HG02642 (cell line): Measurements from ENCODE around the gene MAP3K3.
A peak's percentile ranks its signal among the peaks of the same experiment; 100 is the strongest.

Source experiments
- ATAC-seq: cut with Tn5 transposase; IDR thresholded peaks from one replicate; pipeline ENCODE4 v1.9.1; 2021; ENCODE audit warnings: mild to moderate bottlenecking; ENCODE audit not compliant: unreplicated experiment, poor library complexity

MAP3K3 gene

DNA sequence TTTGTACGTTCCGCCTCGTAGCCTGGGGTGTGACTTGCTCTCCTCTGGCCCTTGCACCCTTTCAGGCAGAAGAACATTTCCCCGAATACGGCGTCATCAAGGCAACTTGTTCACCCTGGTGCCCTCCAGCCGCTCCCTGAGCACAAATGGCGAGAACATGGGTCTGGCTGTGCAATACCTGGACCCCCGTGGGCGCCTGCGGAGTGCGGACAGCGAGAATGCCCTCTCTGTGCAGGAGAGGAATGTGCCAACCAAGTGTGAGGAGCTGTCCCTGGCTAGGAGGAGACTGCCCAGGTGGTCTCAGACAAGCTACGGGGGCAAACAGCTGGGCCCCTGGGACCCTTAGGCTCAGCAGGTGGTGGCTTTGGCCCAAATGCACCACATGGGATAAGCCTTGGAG is 67.3 kb downstream of the MAP3K3 start:
- ATAC-seq, result no peak

GRCh38 chr17:63692195-63692816 is 70.1 kb downstream of the MAP3K3 start:
- no peak for ATAC-seq

GRCh38 chr17:63693411-63694113 is 71.3 kb downstream of the MAP3K3 start:
- ATAC-seq, result no peak

DNA sequence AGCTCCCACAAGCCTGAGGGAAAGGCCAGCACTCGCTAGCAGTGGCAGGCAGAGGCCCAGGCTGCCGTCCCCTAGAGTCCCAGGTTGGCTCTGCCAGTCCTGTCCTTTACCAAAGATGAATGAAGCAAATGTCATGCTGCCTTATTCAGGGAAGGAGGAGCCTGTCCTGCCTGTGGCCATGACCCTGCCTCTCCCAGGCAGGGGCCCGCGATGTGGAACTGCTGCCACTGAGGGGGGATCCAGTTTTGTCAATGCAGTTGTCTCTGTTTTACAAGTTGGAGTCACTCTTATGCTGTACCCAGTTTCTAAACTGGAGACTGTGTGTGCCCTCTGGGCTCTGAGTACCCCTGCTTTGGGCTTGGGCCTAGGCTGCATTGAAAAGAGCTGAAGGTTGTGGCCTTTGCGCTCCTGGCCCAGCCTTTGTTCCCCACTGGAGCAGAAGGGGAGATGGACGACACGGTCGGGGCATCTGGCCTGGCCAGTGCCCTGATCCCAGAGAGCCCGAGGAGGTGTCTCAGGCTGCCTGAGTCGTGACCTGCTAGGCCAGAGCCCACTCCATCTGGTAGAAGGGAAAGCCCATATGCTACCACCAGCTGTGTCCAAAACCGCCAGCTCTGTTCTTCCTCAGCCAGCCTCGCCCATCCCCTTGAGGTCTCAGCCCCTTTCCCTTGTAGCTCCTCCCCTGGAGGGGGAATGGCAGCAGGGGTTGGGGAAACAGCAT is 72.2 kb downstream of the MAP3K3 start:
- no peak for ATAC-seq

DNA sequence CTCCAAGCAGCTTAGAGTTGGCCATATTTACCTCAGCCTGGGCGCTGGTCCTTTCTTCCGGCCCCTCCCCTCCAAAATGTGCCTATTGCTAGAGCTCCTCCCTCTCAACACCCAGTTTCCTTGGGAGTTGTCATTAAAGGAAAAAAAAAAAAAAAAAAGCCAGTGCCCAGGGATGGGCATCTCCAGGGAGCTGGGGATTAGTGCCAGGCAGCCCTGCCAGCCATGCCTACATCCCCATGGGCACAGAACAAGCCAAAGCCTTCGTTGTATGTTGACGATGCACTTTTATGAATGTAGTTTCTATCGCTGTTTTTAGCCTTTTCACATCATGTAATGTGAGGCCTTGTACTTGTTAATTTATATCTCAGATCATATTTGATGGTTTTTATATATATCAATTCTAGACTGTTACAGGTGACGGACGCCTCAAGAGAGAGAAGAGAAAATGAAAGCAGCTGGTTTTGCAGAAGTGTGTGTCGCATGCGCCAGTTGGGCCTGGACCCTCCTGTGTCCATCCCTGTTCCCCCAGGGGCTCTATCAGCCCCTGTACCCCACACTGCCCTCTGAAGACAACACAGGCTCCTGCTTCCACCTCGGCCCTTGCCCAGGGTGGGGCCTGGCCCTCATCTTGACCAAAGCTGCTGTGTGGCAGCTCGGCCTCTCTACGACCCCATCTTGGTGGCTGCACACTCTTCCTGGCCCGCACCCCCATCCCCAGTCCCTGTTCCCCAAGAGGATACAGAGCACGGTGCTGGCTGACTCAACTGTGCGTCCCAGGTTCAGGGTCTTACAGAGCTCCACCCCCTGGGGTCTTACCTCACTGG is 72.9 kb downstream of the MAP3K3 start:
- ATAC-seq, result no peak

DNA sequence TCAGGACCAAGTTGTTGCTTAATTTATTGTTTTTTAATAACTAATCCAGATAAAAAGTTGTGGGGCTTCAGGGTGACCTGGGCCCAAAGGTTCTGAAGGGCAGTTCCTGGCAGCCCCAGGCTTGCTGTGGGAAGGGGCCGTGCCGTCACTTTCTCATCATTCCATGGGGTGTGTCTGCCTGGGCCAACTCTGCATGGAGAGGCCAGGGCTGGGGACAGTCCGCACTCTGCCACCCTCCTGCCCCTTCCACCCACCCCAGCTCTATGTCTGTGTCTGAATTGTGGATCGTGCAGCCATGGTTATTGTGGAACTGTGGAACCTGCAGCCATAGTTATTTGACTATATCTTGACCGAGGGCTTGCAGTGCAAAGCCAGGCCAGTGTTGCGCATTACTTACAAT is 73.7 kb downstream of the MAP3K3 start:
- ATAC-seq, result no peak

DNA sequence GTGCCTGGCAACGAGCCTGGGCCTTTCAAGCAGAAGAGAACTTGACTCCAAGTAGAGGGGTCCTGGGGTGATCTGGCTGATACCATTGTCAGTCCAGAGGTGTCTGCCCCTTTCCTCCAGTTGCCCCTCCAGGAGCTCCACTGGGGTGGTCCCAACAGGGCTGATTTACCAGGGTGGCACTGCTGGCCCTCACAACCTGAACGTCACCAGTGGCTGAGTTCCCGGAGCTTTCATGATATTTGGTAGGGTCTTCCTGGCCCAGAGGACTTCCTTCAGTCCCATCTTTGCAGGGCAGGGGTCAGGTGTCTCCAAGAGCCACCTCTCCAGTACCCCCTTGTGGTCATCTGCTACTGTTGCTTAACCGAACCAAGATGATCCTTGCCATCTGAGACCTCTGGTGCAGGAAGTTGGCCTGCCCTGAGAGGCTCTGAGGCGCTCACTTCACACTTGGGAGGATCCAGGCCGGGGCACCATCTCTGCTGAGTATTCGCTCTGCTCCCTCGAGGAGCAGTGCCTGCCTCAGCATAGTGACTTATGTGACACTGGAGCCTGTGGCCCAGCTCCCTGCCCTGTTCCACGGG is 74.3 kb downstream of the MAP3K3 start:
- ATAC-seq, result no peak

- ATAC-seq, result peak; percentile 22
These were observed 75.4 kb downstream of the MAP3K3 start for GRCh38 chr17:63697341-63698286.

DNA sequence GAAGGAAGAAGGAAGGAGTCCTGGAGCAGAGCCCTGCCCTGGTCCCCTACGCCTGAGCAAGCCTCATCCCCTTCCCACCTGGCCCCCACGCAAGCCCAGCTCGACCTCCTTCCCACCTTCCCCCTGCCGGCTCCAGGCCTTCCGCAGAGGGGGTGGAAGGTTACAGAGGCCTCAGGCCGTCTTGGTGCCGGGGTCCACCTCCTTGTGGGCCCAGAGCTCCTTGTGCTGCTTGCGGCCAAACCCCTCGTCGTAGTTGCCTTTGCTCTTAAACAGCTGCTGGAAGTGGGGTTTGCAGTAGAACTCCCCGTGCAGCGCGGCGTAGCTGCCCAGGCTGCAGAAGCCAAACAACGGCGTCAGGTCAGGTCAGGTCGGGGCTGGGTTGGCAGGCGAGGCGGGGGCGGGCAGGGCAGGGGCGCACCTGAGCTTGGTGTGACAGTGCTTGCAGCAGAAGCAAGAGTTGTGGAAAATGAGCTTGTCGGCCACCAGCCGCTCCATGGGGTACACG is 76.2 kb downstream of the MAP3K3 start:
- ATAC-seq, result no peak

DNA sequence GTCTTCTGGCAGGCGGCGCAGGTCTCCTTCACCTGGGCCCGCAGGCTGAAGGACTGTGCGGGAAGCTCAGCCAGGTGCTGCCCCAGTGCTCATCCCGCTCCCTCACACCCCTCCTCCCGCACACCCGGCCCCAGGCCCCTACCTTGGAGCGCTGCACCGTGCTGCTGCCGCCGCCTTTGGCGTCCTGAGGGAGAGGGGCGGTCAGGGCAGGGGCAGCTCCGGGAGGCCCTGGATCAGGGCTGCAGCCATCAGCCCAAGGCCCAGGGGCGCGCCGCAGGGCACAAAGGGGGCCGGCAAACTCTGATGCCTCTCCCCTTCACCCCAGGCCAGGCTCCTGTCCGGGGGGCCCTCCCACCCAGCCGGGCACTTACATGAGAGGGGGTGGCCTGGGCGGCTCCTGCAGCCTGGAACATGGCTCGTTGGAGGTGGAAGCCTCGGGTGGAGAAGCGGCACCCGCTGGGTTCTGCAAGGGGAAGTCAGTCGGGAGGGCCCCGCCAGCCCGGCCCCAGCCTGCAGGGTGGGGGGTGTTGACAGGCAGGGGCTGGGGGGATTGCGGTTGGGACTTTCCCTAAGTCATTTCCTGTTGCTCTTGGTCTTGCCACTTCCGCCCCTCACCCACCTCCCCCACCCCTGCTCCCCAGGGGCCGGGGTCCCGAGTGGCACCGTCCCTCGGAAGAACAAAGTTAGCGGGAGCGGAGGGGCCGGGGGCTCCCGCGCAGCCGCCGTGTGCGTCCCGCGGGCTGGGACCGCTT is 76.8 kb downstream of the MAP3K3 start:
- peak; percentile 34 for ATAC-seq

DNA sequence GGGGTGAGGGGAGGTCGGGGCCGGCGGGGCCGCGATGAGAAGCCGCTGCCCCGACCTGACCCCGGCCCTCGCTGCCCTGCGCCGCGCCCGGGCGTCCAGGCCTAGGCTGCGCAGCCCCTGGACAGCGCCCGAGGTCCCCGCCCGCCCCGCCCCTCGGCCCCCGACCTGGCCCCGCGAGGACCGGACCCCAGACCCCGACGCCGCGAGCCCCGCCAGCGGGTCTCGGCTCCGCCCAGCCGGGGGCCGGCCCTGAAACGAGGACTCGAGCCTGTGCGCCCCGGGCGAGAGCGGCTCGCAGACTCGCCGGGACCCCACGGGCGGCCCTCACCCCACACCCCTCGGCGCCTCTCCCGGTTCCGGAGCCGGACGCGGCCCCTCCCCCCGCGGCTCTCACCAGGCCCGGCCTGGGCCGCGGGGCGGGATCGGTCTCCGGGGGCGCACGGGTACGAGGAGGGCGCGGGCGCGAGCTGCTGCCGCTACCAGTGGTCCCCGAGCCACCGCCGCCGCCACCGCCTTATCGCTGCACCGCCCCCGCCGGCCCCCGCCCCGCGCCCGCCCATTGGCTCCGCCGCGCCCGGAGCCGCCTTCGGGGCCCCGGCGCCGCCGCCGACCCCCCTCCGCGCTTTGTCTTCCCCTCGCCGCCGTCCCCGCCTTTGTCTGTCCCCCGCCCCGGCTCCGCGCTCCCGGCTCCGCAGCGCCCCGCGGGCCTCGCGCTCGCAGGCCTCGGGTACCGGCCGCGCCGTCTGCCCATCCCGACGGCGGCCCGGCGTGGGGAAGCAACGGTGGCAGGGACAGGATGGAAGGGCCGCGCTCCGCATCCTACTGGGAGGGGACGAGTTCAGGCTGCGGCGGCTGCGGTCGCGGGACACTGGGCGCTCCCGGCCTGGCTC is 77.7 kb downstream of the MAP3K3 start, which contains the start of gene LIMD2:
TSS of gene LIMD2 (minus strand) at position 488 of the 890 bp plus-strand sequence. CDS start 827 bp downstream, outside the sequence.
- peak; percentile 20 for ATAC-seq

DNA sequence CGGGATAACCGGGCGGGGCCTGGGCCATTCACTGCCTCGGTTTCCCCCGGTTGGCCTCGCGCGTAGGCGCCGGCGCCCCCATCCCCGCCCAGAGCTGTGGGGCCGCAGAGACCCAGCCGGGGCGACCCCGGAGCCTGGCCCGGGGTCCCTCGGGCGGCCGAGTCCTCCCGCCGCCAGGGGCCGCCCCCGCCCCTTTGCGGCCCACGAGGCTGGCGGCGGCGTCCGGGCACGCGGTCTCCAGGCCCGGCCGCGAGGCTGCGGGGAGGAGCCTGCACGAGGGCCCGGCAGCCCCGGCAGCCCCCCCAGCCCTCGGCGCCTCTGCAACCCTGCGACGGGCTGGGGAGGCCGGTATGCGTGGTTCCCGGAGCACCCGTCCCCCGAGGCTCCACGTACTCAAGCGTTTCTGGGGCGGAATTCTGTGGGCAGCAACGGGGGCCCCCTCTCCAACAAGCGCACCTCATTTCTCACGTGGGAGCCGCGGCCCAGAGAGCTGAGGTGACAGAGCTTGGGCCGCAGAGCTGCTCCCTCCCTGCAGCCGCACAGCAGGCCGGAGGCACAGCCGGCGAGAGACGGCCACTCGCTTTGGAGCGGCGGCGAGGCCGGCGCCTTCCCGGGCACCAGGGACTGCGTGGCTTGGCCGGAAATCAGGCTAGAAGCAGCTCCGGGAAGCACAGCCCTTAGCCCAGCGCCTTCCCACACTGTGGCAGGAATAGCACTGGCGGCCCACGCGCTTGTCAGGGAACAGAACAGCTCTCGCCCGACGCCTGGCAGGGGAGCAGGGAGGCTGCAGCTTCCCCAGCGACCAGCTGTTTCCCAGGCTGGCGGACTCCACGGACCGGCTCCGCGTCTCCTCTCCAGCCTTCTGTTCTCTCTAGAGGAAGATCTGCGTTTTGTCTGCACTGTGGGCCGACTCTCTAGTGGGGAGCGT is 78.6 kb downstream of the MAP3K3 start:
- peak; percentile 24 for ATAC-seq

GRCh38 chr17:63701456-63701820 is 79.2 kb downstream of the MAP3K3 start:
- ATAC-seq, result no peak

- no peak for ATAC-seq
These were observed 79.9 kb downstream of the MAP3K3 start for GRCh38 chr17:63701868-63702720.

- ATAC-seq, result no peak
These were observed 80.5 kb downstream of the MAP3K3 start for GRCh38 chr17:63702721-63703015.

- ATAC-seq, result no peak
These were observed 80.8 kb downstream of the MAP3K3 start for GRCh38 chr17:63703029-63703428.
